ENCODE data around the gene MAP3K20.

DNA sequence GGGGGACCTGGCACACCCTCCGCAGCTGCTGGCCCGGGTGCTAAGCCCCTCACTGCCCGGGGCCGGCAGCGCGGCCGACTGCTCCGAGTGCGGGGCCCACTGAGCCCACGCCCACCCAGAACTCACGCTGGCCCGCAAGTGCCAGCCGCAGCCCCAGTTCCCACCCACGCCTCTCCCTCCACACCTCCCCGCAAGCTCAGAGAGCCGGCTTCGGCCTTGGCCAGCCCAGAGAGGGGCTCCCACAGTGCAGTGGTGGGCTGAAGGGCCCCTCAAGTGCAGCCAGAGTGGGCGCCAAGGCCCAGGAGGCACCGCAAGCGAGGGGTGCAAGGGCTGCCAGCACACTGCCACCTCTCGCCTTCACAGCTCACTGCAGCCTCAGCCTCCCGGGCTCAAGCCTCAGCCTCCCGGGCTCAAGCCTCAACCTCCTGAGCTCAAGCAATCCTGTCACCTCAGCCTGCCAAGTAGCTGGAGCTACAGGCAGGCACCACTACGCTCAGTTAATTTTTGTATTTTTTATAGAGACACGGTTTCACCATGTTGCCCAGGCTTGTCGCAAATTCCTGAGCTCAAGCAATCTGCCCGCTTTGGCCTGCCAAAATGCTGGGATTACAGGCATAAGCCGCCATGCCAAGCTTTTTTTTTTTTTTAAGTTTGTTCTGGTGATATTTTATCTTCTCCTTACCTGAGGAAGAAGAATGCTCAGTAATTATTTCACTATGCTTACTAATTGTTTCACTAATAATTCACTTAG lies 207.3 kb downstream of the MAP3K20 start:
- no peak for TF ChIP-seq POLR2AphosphoS5 (IDR thresholded peaks at IDR 0.05; ENCODE audit: low read depth, low read length)
- TF ChIP-seq, protein P1, sequence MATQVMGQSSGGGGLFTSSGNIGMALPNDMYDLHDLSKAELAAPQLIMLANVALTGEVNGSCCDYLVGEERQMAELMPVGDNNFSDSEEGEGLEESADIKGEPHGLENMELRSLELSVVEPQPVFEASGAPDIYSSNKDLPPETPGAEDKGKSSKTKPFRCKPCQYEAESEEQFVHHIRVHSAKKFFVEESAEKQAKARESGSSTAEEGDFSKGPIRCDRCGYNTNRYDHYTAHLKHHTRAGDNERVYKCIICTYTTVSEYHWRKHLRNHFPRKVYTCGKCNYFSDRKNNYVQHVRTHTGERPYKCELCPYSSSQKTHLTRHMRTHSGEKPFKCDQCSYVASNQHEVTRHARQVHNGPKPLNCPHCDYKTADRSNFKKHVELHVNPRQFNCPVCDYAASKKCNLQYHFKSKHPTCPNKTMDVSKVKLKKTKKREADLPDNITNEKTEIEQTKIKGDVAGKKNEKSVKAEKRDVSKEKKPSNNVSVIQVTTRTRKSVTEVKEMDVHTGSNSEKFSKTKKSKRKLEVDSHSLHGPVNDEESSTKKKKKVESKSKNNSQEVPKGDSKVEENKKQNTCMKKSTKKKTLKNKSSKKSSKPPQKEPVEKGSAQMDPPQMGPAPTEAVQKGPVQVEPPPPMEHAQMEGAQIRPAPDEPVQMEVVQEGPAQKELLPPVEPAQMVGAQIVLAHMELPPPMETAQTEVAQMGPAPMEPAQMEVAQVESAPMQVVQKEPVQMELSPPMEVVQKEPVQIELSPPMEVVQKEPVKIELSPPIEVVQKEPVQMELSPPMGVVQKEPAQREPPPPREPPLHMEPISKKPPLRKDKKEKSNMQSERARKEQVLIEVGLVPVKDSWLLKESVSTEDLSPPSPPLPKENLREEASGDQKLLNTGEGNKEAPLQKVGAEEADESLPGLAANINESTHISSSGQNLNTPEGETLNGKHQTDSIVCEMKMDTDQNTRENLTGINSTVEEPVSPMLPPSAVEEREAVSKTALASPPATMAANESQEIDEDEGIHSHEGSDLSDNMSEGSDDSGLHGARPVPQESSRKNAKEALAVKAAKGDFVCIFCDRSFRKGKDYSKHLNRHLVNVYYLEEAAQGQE (IDR thresholded peaks at IDR 0.05; ENCODE audit: insufficient read depth in 1 of 2, low read depth in 2 of 2, low read length in 2 of 2), result no peak

All from PFSK-1 (cell line).